ENCODE data around the gene DNAL1. TPM values are rescaled to one million over a fixed set of nuclear protein-coding genes. Genes with fewer than 3 reads are reported as not detected.

DNAL1 gene
- polyA plus RNA-seq, 1 donor (not counting 4 experiments of a cell fraction or from before 2014, with no cell fraction given): 8.4 TPM

- FAIRE-seq (no peak), DNase-seq (ENCODE audit: low read depth, low spot score) (no peak)
- H3K27me3 ChIP-seq (ENCODE audit: control insufficient read depth, extremely low read depth, insufficient read depth, low read length): peaks cover 10% of the 10 kb centered on the region
- H2AFZ ChIP-seq (ENCODE audit: control insufficient read depth, low read length): no peak overlapping the region
- H3K79me2 ChIP-seq (ENCODE audit: control insufficient read depth, insufficient read depth, low read length): no peaks in the 10 kb centered on the region
- no peak overlapping the region for H3K4me2 ChIP-seq (ENCODE audit: control insufficient read depth, extremely low read depth, insufficient read depth, low read depth, low read length)
- no peak overlapping the region for H3K9ac ChIP-seq (ENCODE audit: control insufficient read depth, extremely low read depth, insufficient read depth, low read length)
- no peaks in the 10 kb centered on the region for H3K9me1 ChIP-seq (ENCODE audit: control insufficient read depth, extremely low read depth, insufficient read depth, low read length)
- H3K4me1 ChIP-seq (ENCODE audit: control insufficient read depth, extremely low read depth, insufficient read depth, low read length): peaks cover 6% of the 10 kb centered on the region
- TF ChIP-seq CTCF (optimal IDR thresholded peaks at IDR 0.05 in 1 of 3, IDR thresholded peaks at IDR 0.05 in 1 of 3, conservative IDR thresholded peaks at IDR 0.05 in 1 of 3; ENCODE audit: extremely low read depth in 1 of 3, insufficient read depth in 2 of 3, low read length in 3 of 3): no peak
- TF ChIP-seq EZH2 (IDR thresholded peaks at IDR 0.05; ENCODE audit: low read length): no peak
- no peaks in the 10 kb centered on the region for H3K36me3 ChIP-seq (ENCODE audit: control insufficient read depth in 2 of 2, extremely low read depth in 1 of 2, insufficient read depth in 2 of 2, low read length in 2 of 2)
- dilution Hi-C loops (cut with MboI; ENCODE audit: extremely low pct_ligation_motif_present, low sequenced_read_pairs): no loop called here
- no peaks in the 10 kb centered on the region for H4K20me1 ChIP-seq (ENCODE audit: control insufficient read depth, extremely low read depth, insufficient read depth, low read length)
- H3K9me3 ChIP-seq (ENCODE audit: control insufficient read depth, low read depth, low read length): no peaks in the 10 kb centered on the region
- H3K27ac ChIP-seq (ENCODE audit: control insufficient read depth, insufficient read depth, low read length): no peak overlapping the region
- no peak overlapping the region for H3K4me3 ChIP-seq (ENCODE audit: control insufficient read depth in 2 of 3, extremely low read depth in 1 of 3, insufficient read depth in 2 of 3, low read depth in 1 of 3, low read length in 3 of 3)
These were observed 7.0 kb upstream of the DNAL1 start for GRCh38 chr14:73637830-73638229.

- H3K4me2 ChIP-seq (ENCODE audit: control insufficient read depth, extremely low read depth, insufficient read depth, low read depth, low read length): no peak overlapping the region
- no peaks in the 10 kb centered on the region for H3K36me3 ChIP-seq (ENCODE audit: control insufficient read depth in 2 of 2, extremely low read depth in 1 of 2, insufficient read depth in 2 of 2, low read length in 2 of 2)
- no peak overlapping the region for H3K4me3 ChIP-seq (ENCODE audit: control insufficient read depth in 2 of 3, extremely low read depth in 1 of 3, insufficient read depth in 2 of 3, low read depth in 1 of 3, low read length in 3 of 3)
- H2AFZ ChIP-seq (ENCODE audit: control insufficient read depth, low read length): no peak overlapping the region
- H3K27ac ChIP-seq (ENCODE audit: control insufficient read depth, insufficient read depth, low read length): no peak overlapping the region
- no peaks in the 10 kb centered on the region for H3K9me1 ChIP-seq (ENCODE audit: control insufficient read depth, extremely low read depth, insufficient read depth, low read length)
- H3K27me3 ChIP-seq (ENCODE audit: control insufficient read depth, extremely low read depth, insufficient read depth, low read length): no peaks in the 10 kb centered on the region
- DNase-seq (ENCODE audit: low read depth, low spot score) (no peak), FAIRE-seq (no peak)
- dilution Hi-C loops (cut with MboI; ENCODE audit: extremely low pct_ligation_motif_present, low sequenced_read_pairs): no loop called here
- H3K4me1 ChIP-seq (ENCODE audit: control insufficient read depth, extremely low read depth, insufficient read depth, low read length): peaks cover 6% of the 10 kb centered on the region
- TF ChIP-seq EZH2 (IDR thresholded peaks at IDR 0.05; ENCODE audit: low read length) (no peak), CTCF (optimal IDR thresholded peaks at IDR 0.05 in 1 of 3, IDR thresholded peaks at IDR 0.05 in 1 of 3, conservative IDR thresholded peaks at IDR 0.05 in 1 of 3; ENCODE audit: extremely low read depth in 1 of 3, insufficient read depth in 2 of 3, low read length in 3 of 3) (no peak)
- no peak overlapping the region for H3K9ac ChIP-seq (ENCODE audit: control insufficient read depth, extremely low read depth, insufficient read depth, low read length)
- no peaks in the 10 kb centered on the region for H3K9me3 ChIP-seq (ENCODE audit: control insufficient read depth, low read depth, low read length)
- peaks cover 1% of the 10 kb centered on the region for H3K79me2 ChIP-seq (ENCODE audit: control insufficient read depth, insufficient read depth, low read length)
- H4K20me1 ChIP-seq (ENCODE audit: control insufficient read depth, extremely low read depth, insufficient read depth, low read length): no peaks in the 10 kb centered on the region
These were observed 3.9 kb upstream of the DNAL1 start for GRCh38 chr14:73640796-73641365.

Data from keratinocyte (primary cell).